A673 (cell line): ENCODE measurements around the gene KIAA1549. TPM values are rescaled to one million over a fixed set of nuclear protein-coding genes. Genes with fewer than 3 reads are reported as not detected.

Experiments
- BruUV-seq: library from RNA; stranded (reverse); fragments of 400-500 nt; replicated peaks from 2 replicates; lab custom pipeline; 2021; lab: Mats Ljungman, UMichigan
- CTCF ChIA-PET: fragments of 300-600 bp; sonication (Branson Sonifier 250); formaldehyde crosslinking; loops from one replicate; lab custom pipeline; 2022; ENCODE audit warnings: antibody characterized with exemption; lab: Charles Lee
- POLR2A ChIA-PET: fragments of 300-600 bp; sonication (Branson Sonifier 250); formaldehyde crosslinking; loops from one replicate; lab custom pipeline; 2022; ENCODE audit warnings: antibody characterized with exemption; ENCODE audit not compliant: low non-redundant PET; lab: Charles Lee
- DNase-seq: peaks from one replicate; pipeline ENCODE4 v3.0.0-alpha.2; 2015; ENCODE audit warnings: low spot score
- H3K27ac ChIP-seq: fragments of 200-600 bp; sonication (generic); 2 replicates; pipeline ENCODE4 v1.5.1; 2016; ENCODE audit warnings: mixed run types, low read depth, mild to moderate bottlenecking, mixed read lengths, antibody characterized with exemption, low read length; ENCODE audit not compliant: poor library complexity, severe bottlenecking
- H3K27me3 ChIP-seq: fragments of 200-600 bp; sonication (generic); replicated peaks from 2 replicates; pipeline ENCODE4 v1.6.1; 2017; ENCODE audit warnings: mixed run types, low read depth, mild to moderate bottlenecking, mixed read lengths, antibody characterized with exemption, low read length; ENCODE audit not compliant: insufficient read depth, poor library complexity
- H3K36me3 ChIP-seq: fragments of 200-600 bp; sonication (generic); 2 replicates; pipeline ENCODE4 v1.6.1; 2016; ENCODE audit warnings: mixed run types, mild to moderate bottlenecking, mixed read lengths, antibody characterized with exemption, low read length; ENCODE audit not compliant: insufficient read depth, poor library complexity, severe bottlenecking
- H3K4me1 ChIP-seq: fragments of 200-600 bp; sonication (generic); 2 replicates; pipeline ENCODE4 v1.6.1; 2017; ENCODE audit warnings: mixed run types, mild to moderate bottlenecking, mixed read lengths, antibody characterized with exemption, low read length; ENCODE audit not compliant: insufficient read depth, poor library complexity, severe bottlenecking
- H3K4me3 ChIP-seq: fragments of 200-600 bp; sonication (generic); 2 replicates; pipeline ENCODE4 v1.5.1; 2016; ENCODE audit warnings: low read depth, mixed run types, mild to moderate bottlenecking, mixed read lengths, low read length; ENCODE audit not compliant: poor library complexity, severe bottlenecking
- H3K9me3 ChIP-seq: fragments of 200-600 bp; sonication (generic); 2 replicates; pipeline ENCODE4 v1.6.1; 2016; ENCODE audit warnings: mixed run types, low read depth, mild to moderate bottlenecking, mixed read lengths, antibody characterized with exemption, low read length; ENCODE audit not compliant: poor library complexity, severe bottlenecking
- CTCF ChIP-seq: fragments of 300-800, 200-600 bp; sonication (generic); conservative IDR thresholded peaks from 2 replicates; pipeline ENCODE4 v1.5.1; 2017; ENCODE audit warnings: low read depth, mild to moderate bottlenecking, antibody characterized with exemption, low read length, moderate library complexity, mixed read lengths
- EZH2 ChIP-seq: fragments of 200-600 bp; sonication (generic); IDR thresholded peaks from 2 replicates; pipeline ENCODE4 v1.6.1; 2017; ENCODE audit warnings: borderline replicate concordance, low read depth, mild to moderate bottlenecking, mixed read lengths, antibody characterized with exemption, low read length; ENCODE audit not compliant: poor library complexity, severe bottlenecking
- intact Hi-C: fragments of 100-400 bp; cut with micrococcal nuclease; formaldehyde crosslinking; loops from one replicate; pipeline ENCODE4 v1.10.0; 2022; ENCODE audit not compliant: unreplicated experiment
- total RNA-seq: library from RNA; stranded (reverse); gene quantifications from 2 replicates; pipeline ENCODE4 v1.2.3, GENCODE V29; 2021

Gene KIAA1549
- total RNA-seq, 1 experiment from 2014 or later: 2.5 TPM

- Histone ChIP-seq H3K4me1 (no peaks in the 10 kb centered on the region), H3K4me3 (no peak overlapping the region), H3K36me3 (no peaks in the 10 kb centered on the region), H3K27ac (no peak overlapping the region), H3K27me3 (no peaks in the 10 kb centered on the region), H3K9me3 (no peaks in the 10 kb centered on the region)
- no TSS peak for BruUV-seq
- ChIA-PET CTCF (interaction anchor here (0.7 kb wide), 1 partner anchor 9 kb away, joined by 4 read pairs; no protein-coding TSS in a partner anchor), POLR2A (no interaction called here)
- DNase-seq: no peak
- intact Hi-C loops: no loop called here
- TF ChIP-seq CTCF (no peak), EZH2 (no peak)
Observed at GRCh38 chr7:138878051-138878450, 103.1 kb downstream of the KIAA1549 start.

DNA sequence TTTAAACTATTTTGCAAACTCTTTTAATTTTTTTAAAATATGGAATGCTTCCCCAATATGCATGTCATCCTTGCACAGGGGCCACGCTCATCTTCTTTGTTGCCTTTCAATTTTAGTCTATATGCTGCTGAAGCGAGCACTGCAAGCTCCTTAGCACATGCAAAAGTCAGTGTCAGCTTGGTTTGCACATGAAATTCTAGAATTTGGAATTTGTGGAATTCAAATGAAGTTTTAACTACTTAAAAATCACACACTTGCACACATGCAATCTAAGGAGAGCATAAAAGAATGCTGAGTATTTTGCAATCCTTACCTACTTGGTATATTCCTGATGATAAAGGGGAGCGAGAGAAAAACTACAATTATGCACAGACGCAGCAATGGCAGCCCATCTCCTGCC lies 104.9 kb downstream of the KIAA1549 start:
- CTCF ChIA-PET: no interaction called here
- Histone ChIP-seq H3K9me3 (no peaks in the 10 kb centered on the region), H3K36me3 (no peaks in the 10 kb centered on the region), H3K27ac (no peak overlapping the region), H3K4me3 (no peak overlapping the region), H3K27me3 (no peaks in the 10 kb centered on the region), H3K4me1 (no peaks in the 10 kb centered on the region)
- no peak for TF ChIP-seq EZH2
- TF ChIP-seq CTCF: no peak
- POLR2A ChIA-PET: no interaction called here
- no peak for DNase-seq
- intact Hi-C loops: no loop called here
- BruUV-seq: no TSS peak

DNA sequence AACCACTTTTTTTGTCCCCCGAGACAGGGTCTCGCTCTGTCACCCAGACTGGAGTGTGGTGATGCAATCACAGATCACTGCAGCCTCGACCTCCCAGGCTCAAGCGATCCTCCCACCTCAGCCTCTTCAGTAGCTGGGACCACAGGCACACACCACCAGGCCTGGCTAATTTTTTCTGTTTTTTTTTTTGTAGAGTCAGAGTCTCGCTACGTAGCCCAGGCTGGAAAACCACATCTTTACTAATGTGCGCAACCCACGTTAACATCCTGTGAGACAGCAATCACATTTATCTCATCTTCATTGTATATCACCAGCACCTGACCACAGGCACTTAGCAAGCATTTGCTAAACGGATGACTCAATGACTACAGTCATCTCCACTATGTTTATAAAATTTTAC lies 105.4 kb downstream of the KIAA1549 start:
- H3K4me1 ChIP-seq: no peaks in the 10 kb centered on the region
- H3K9me3 ChIP-seq: no peaks in the 10 kb centered on the region
- DNase-seq: no peak
- POLR2A ChIA-PET: no interaction called here
- CTCF ChIA-PET: no interaction called here
- BruUV-seq: no TSS peak
- H3K27me3 ChIP-seq: no peaks in the 10 kb centered on the region
- TF ChIP-seq EZH2: no peak
- no peak for TF ChIP-seq CTCF
- intact Hi-C loops: no loop called here
- H3K36me3 ChIP-seq: no peaks in the 10 kb centered on the region
- H3K27ac ChIP-seq: no peak overlapping the region
- no peak overlapping the region for H3K4me3 ChIP-seq
